SU-DHL-6 (cell line): ENCODE measurements around the gene ACP2.

Experiments
- H2AFZ ChIP-seq: fragments of 200-600 bp; sonication (generic); 2 replicates; pipeline ENCODE4 v1.6.1; 2014; ENCODE audit warnings: low read depth, mild to moderate bottlenecking, moderate library complexity, mixed read lengths, antibody characterized with exemption, low read length; ENCODE audit not compliant: severe bottlenecking
- H3F3A ChIP-seq: fragments of 200-600 bp; shearing (Covaris generic); 2 replicates; pipeline ENCODE4 v1.6.0; 2016; ENCODE audit warnings: antibody characterized with exemption, mild to moderate bottlenecking; ENCODE audit not compliant: insufficient read depth
- H3K27ac ChIP-seq: fragments of 200-600 bp; sonication (generic); 2 replicates; pipeline ENCODE4 v1.5.1; 2016; ENCODE audit warnings: low read depth, mild to moderate bottlenecking, low read length, moderate library complexity, mixed read lengths
- H3K27me3 ChIP-seq: fragments of 200-600 bp; sonication (generic), shearing (Covaris generic); 2 replicates; pipeline ENCODE4 v1.6.0; 2014; ENCODE audit warnings: mild to moderate bottlenecking, low read length
- H3K36me3 ChIP-seq: fragments of 200-600 bp; sonication (generic); 2 replicates; pipeline ENCODE4 v1.6.1; 2014; ENCODE audit warnings: mild to moderate bottlenecking, low read length, mixed read lengths
- H3K4me2 ChIP-seq: fragments of 300-600, 200-600 bp; shearing (Covaris generic), sonication (generic); 2 replicates; pipeline ENCODE4 v1.6.0; 2014; ENCODE audit warnings: low read length, low read depth, mild to moderate bottlenecking; ENCODE audit not compliant: poor library complexity, severe bottlenecking
- H3K4me3 ChIP-seq: fragments of 200-600 bp; sonication (generic); 2 replicates; pipeline ENCODE4 v1.5.1; 2014; ENCODE audit warnings: antibody characterized with exemption, low read length, mild to moderate bottlenecking, mixed read lengths; ENCODE audit not compliant: insufficient read depth, poor library complexity, severe bottlenecking
- H3K79me2 ChIP-seq: fragments of 200-600 bp; sonication (generic); 2 replicates; pipeline ENCODE4 v1.6.1; 2014; ENCODE audit warnings: mild to moderate bottlenecking, low read length, moderate library complexity; ENCODE audit not compliant: insufficient read depth
- H3K9ac ChIP-seq: fragments of 200-600 bp; sonication (generic); 2 replicates; pipeline ENCODE4 v1.7.0; 2014; ENCODE audit warnings: mild to moderate bottlenecking, low read length
- H3K9me2 ChIP-seq: fragments of 200-600 bp; sonication (generic); replicated peaks from 2 replicates; pipeline ENCODE4 v1.6.1; 2014; ENCODE audit warnings: low read length; ENCODE audit not compliant: insufficient read depth
- H3K9me3 ChIP-seq: fragments of 200-600 bp; sonication (generic); 2 replicates; pipeline ENCODE4 v1.6.1; 2014; ENCODE audit warnings: low read length, mixed read lengths; ENCODE audit not compliant: insufficient read depth
- H4K20me1 ChIP-seq: fragments of 200-600 bp; sonication (generic); 2 replicates; pipeline ENCODE4 v1.6.1; 2014; ENCODE audit warnings: low read depth, mild to moderate bottlenecking, antibody characterized with exemption, low read length, moderate library complexity, mixed read lengths
- CTCF ChIP-seq: fragments of 200-600 bp; sonication (generic); IDR thresholded peaks from one replicate; pipeline ENCODE4 v1.5.1; 2017; ENCODE audit warnings: antibody characterized with exemption, mild to moderate bottlenecking, low read length, moderate library complexity; ENCODE audit not compliant: insufficient read depth, poor library complexity, severe bottlenecking
- EZH2phosphoT487 ChIP-seq: fragments of 200-600 bp; sonication (generic), shearing (Covaris generic); conservative IDR thresholded peaks from 2 replicates; pipeline ENCODE4 v1.6.1; 2018; ENCODE audit warnings: mild to moderate bottlenecking, antibody characterized with exemption, low read length, moderate library complexity, mixed read lengths

Gene ACP2

GRCh38 chr11:47267876-47268275 lies 19.3 kb upstream of the ACP2 start:
- no peak overlapping the region for H3K4me3 ChIP-seq
- H3K9me3 ChIP-seq, result no peaks in the 10 kb centered on the region
- no peaks in the 10 kb centered on the region for H3K36me3 ChIP-seq
- H3K9ac ChIP-seq, result no peak overlapping the region
- TF ChIP-seq CTCF, result no peak
- TF ChIP-seq EZH2phosphoT487, result no peak
- peaks cover 13% of the 10 kb centered on the region; the same call in 1 of the 2 replicates for H4K20me1 ChIP-seq
- no peaks in the 10 kb centered on the region for H3K9me2 ChIP-seq
- no peak overlapping the region for H2AFZ ChIP-seq
- H3F3A ChIP-seq, result peaks cover 24% of the 10 kb centered on the region
- no peak overlapping the region for H3K27ac ChIP-seq
- no peaks in the 10 kb centered on the region for H3K27me3 ChIP-seq
- peaks cover 25% of the 10 kb centered on the region for H3K79me2 ChIP-seq
- no peak overlapping the region for H3K4me2 ChIP-seq

- no peak overlapping the region for H3K4me2 ChIP-seq
- H4K20me1 ChIP-seq, result no peaks in the 10 kb centered on the region
- no peaks in the 10 kb centered on the region for H3K27me3 ChIP-seq
- no peak overlapping the region for H3K4me3 ChIP-seq
- no peaks in the 10 kb centered on the region for H3K9me3 ChIP-seq
- peaks cover 10% of the 10 kb centered on the region; the same call in 1 of the 2 replicates for H3F3A ChIP-seq
- no peak overlapping the region for H3K27ac ChIP-seq
- no peaks in the 10 kb centered on the region for H3K79me2 ChIP-seq
- no peak for TF ChIP-seq EZH2phosphoT487
- no peak for TF ChIP-seq CTCF
- no peaks in the 10 kb centered on the region for H3K9me2 ChIP-seq
- H3K9ac ChIP-seq, result no peak overlapping the region
- no peak overlapping the region for H2AFZ ChIP-seq
- no peaks in the 10 kb centered on the region for H3K36me3 ChIP-seq
Measured at GRCh38 chr11:47264521-47264920, 15.9 kb upstream of the ACP2 start.

- no peak overlapping the region for H3K4me2 ChIP-seq
- peaks cover 8% of the 10 kb centered on the region; the same call in 1 of the 2 replicates for H3F3A ChIP-seq
- H2AFZ ChIP-seq, result no peak overlapping the region
- TF ChIP-seq CTCF (no peak), EZH2phosphoT487 (no peak)
- H4K20me1 ChIP-seq, result no peaks in the 10 kb centered on the region
- H3K9ac ChIP-seq, result no peak overlapping the region
- no peak overlapping the region for H3K27ac ChIP-seq
- no peaks in the 10 kb centered on the region for H3K36me3 ChIP-seq
- no peaks in the 10 kb centered on the region for H3K9me3 ChIP-seq
- no peak overlapping the region for H3K4me3 ChIP-seq
- no peaks in the 10 kb centered on the region for H3K27me3 ChIP-seq
- H3K9me2 ChIP-seq, result no peaks in the 10 kb centered on the region
- H3K79me2 ChIP-seq, result no peaks in the 10 kb centered on the region
Measured at GRCh38 chr11:47264119-47264518, 15.5 kb upstream of the ACP2 start.
